OCI-LY1 (cell line): ENCODE data around the gene IFNA13.

ENCODE experiments used
- CTCF ChIP-seq: fragments of 200-600 bp; sonication (generic), shearing (Covaris generic); IDR thresholded peaks from 2 replicates; pipeline ENCODE4 v1.5.1; 2017; ENCODE audit warnings: mild to moderate bottlenecking, antibody characterized with exemption, low read length, moderate library complexity, mixed read lengths
- EZH2 ChIP-seq: fragments of 200-600 bp; sonication (generic), shearing (Covaris generic); IDR thresholded peaks from 2 replicates; pipeline ENCODE4 v1.8.0; 2017; ENCODE audit warnings: borderline replicate concordance, mixed run types, mild to moderate bottlenecking, antibody characterized with exemption, low read length, moderate library complexity, mixed read lengths

- TF ChIP-seq EZH2 (no peak), CTCF (no peak)
These were observed 10.1 kb downstream of the IFNA13 start for GRCh38 chr9:21357479-21358460.
